Stimulated activated CD8-positive, alpha-beta memory T cell treated with anti-CD3 and anti-CD28 coated beads, Interleukin-7, amount 100 ng/mL, for 24 hours (primary cell): ENCODE results near the gene UBE2D3.

Source experiments
- DNase-seq: peaks from one replicate; pipeline ENCODE4 v3.0.0-alpha.2; 2020; ENCODE audit warnings: low read depth

Gene UBE2D3

DNA sequence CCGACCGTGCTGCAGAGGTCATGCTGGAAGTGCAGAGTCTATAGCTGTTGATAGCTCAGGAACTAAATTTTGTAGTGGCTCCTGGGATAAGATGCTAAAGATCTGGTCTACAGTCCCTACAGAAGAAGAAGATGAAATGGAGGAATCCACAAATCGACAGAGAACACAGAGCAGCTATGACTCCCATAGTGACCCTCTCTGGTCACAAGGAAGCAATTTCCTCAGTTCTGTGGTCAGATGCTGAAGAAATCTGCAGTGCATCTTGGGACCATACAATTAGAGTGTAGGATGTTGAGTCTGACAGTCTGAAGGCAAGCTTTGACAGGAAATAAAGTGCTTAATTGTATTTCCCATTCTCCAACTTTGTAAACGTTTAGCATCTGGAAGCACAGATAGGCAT lies 75.4 kb downstream of the UBE2D3 start:
- no peak for DNase-seq
